ENCODE data around the gene CARS1. TPM values are rescaled to one million over a fixed set of nuclear protein-coding genes. Genes with fewer than 3 reads are reported as not detected.
A peak's percentile ranks its signal among the peaks of the same experiment; 100 is the strongest.
"Not testable (repeated sequence)": the region's sequence is repeated elsewhere in the genome, so short reads cannot be mapped to it uniquely, and the experiment has no call there.

The CARS1 gene
- polyA plus RNA-seq, 1 donor: 41.6 TPM

DNA sequence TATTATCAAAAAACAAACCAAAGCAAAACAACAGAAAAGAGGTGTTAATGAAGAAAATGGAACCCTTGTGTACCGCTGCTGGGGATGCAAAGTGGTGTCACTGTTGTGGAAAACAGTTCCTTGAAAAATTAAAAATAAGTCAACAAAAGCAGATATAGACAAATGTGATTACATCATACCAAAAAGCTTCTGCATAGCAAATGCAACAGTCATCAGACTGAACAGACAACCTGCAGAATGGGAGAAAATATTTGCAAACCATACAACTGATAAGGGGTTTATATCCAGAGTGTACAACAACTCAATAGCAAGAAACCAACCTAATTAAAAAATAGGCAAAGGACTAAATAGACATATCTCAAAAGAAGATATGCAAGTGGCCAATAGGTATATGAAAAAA is 22.9 kb upstream of the CARS1 start:
- no peaks in the 10 kb centered on the region for H3K36me3 ChIP-seq (ENCODE audit: control insufficient read depth, insufficient read depth, low read length)
- 86% methylated on average over 1 of the region's 1 CpG for WGBS (ENCODE audit: insufficient coverage, low lambda C conversion rate)
- H3K9me3 ChIP-seq (ENCODE audit: control insufficient read depth, low read depth, low read length): no peaks in the 10 kb centered on the region
- H3K27ac ChIP-seq (ENCODE audit: low read length): no peak overlapping the region
- H3K27me3 ChIP-seq (ENCODE audit: control insufficient read depth, insufficient read depth, low read length): no peaks in the 10 kb centered on the region
- no peak overlapping the region for H3K4me3 ChIP-seq (ENCODE audit: low read length)
- peaks cover 12% of the 10 kb centered on the region for H3K4me1 ChIP-seq (ENCODE audit: control insufficient read depth, insufficient read depth, low read length)
- no peak for DNase-seq

- H3K27me3 ChIP-seq (ENCODE audit: control insufficient read depth, insufficient read depth, low read length): no peaks in the 10 kb centered on the region
- H3K4me3 ChIP-seq (ENCODE audit: low read length): no peak overlapping the region
- H3K36me3 ChIP-seq (ENCODE audit: control insufficient read depth, insufficient read depth, low read length): no peaks in the 10 kb centered on the region
- H3K4me1 ChIP-seq (ENCODE audit: control insufficient read depth, insufficient read depth, low read length): peaks cover 12% of the 10 kb centered on the region
- no peak overlapping the region for H3K27ac ChIP-seq (ENCODE audit: low read length)
- no peaks in the 10 kb centered on the region for H3K9me3 ChIP-seq (ENCODE audit: control insufficient read depth, low read depth, low read length)
- 81% methylated on average over 7 of the region's 16 CpGs for WGBS (ENCODE audit: insufficient coverage, low lambda C conversion rate)
- DNase-seq: no peak
Observed at GRCh38 chr11:3077846-3078440, 20.7 kb upstream of the CARS1 start.

DNA sequence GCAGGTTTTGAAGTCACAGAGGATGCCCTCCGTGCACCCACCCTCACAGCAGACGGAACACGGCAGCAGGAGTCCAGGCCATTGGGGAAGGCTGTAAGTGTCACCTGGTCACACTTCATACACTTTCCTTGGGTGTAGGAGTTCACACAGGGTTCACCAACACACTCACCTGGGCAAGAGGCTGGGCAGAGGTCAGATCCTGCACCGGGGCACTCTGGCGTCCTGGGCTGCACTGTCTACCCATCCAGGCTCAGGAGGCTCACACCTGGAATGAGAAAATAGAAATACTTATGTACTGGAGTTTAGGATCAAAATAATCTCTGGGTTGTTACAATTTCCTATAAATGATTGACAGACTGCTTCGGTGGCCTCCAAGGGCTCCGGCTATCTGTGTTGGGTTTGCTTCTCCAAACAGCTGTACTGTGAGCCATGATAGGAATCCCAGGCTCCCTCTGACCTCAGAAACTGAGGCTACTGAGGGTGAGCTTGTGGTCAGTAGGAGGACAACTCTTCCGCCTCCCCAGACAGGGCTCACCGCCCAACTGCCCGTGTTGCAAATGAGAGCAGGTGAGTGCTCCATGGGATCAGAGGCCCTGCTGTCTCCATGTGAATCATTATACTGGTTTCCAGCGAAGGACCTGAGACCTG is 20.1 kb upstream of the CARS1 start:
- H3K4me3 ChIP-seq (ENCODE audit: low read length): no peak overlapping the region
- H3K4me1 ChIP-seq (ENCODE audit: control insufficient read depth, insufficient read depth, low read length): peaks cover 12% of the 10 kb centered on the region
- DNase-seq: peak in 1 of 2 donors; percentile 63
- no peak overlapping the region for H3K27ac ChIP-seq (ENCODE audit: low read length)
- no CpG with 5 or more reads among the region's 11 CpGs for WGBS (ENCODE audit: insufficient coverage, low lambda C conversion rate)
- no peaks in the 10 kb centered on the region for H3K9me3 ChIP-seq (ENCODE audit: control insufficient read depth, low read depth, low read length)
- no peaks in the 10 kb centered on the region for H3K36me3 ChIP-seq (ENCODE audit: control insufficient read depth, insufficient read depth, low read length)
- no peaks in the 10 kb centered on the region for H3K27me3 ChIP-seq (ENCODE audit: control insufficient read depth, insufficient read depth, low read length)

- no peak overlapping the region for H3K4me3 ChIP-seq (ENCODE audit: low read length)
- H3K4me1 ChIP-seq (ENCODE audit: control insufficient read depth, insufficient read depth, low read length): peaks cover 12% of the 10 kb centered on the region
- H3K9me3 ChIP-seq (ENCODE audit: control insufficient read depth, low read depth, low read length): no peaks in the 10 kb centered on the region
- DNase-seq: no peak
- no peaks in the 10 kb centered on the region for H3K27me3 ChIP-seq (ENCODE audit: control insufficient read depth, insufficient read depth, low read length)
- no peaks in the 10 kb centered on the region for H3K36me3 ChIP-seq (ENCODE audit: control insufficient read depth, insufficient read depth, low read length)
- H3K27ac ChIP-seq (ENCODE audit: low read length): no peak overlapping the region
- no CpG with 5 or more reads among the region's 8 CpGs for WGBS (ENCODE audit: insufficient coverage, low lambda C conversion rate)
Observed at GRCh38 chr11:3074912-3075589, 17.8 kb upstream of the CARS1 start.

GRCh38 chr11:3073029-3073435 is 15.8 kb upstream of the CARS1 start:
- DNase-seq: no peak
- Histone ChIP-seq H3K9me3 (ENCODE audit: control insufficient read depth, low read depth, low read length) (no peaks in the 10 kb centered on the region), H3K27me3 (ENCODE audit: control insufficient read depth, insufficient read depth, low read length) (no peaks in the 10 kb centered on the region), H3K4me1 (ENCODE audit: control insufficient read depth, insufficient read depth, low read length) (peaks cover 12% of the 10 kb centered on the region), H3K36me3 (ENCODE audit: control insufficient read depth, insufficient read depth, low read length) (no peaks in the 10 kb centered on the region), H3K27ac (ENCODE audit: low read length) (no peak overlapping the region), H3K4me3 (ENCODE audit: low read length) (no peak overlapping the region)
- no CpG with 5 or more reads among the region's 3 CpGs for WGBS (ENCODE audit: insufficient coverage, low lambda C conversion rate)

DNA sequence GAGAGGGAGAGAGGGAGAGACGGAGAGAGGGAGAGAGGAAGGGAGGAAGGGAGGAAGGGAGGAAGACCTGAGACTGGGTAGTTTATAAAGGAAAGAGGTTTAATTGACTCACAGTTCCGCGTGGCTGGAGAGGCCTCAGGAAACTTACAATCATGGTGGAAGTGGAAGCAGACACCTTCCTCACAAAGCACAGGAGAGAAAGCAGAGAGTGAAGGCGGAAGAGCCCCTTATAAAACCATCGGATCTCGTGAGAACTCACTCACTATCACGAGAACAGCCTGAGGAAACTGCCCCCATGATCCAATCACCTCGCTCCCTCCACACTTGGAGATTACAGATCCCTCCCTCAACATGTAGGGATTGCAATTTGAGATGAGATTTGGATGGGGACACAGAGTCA is 12.2 kb upstream of the CARS1 start:
- Histone ChIP-seq H3K9me3 (ENCODE audit: control insufficient read depth, low read depth, low read length) (no peaks in the 10 kb centered on the region), H3K4me3 (ENCODE audit: low read length) (no peak overlapping the region), H3K27ac (ENCODE audit: low read length) (no peak overlapping the region), H3K4me1 (ENCODE audit: control insufficient read depth, insufficient read depth, low read length) (no peaks in the 10 kb centered on the region), H3K27me3 (ENCODE audit: control insufficient read depth, insufficient read depth, low read length) (no peaks in the 10 kb centered on the region), H3K36me3 (ENCODE audit: control insufficient read depth, insufficient read depth, low read length) (no peaks in the 10 kb centered on the region)
- no peak for DNase-seq
- WGBS (ENCODE audit: insufficient coverage, low lambda C conversion rate): no CpG with 5 or more reads among the region's 8 CpGs

DNA sequence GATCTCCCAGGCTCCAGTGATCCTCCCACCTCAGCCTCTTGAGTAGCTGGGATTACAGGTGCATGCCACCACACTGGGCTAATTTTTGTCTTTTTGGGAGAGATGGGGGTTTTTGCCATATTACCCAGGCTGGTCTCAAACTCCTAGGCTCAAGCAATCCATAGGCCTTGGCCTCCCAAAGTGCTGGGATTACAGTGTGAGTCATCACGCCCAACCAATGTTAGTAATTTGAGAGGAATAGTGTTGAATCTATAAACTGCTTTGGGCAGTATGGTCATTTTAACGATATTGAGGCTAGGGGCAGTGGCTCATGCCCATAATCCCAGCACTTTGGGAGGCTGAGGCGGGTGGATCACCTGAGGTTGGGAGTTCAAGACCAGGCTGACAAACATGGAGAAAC is 9.1 kb upstream of the CARS1 start:
- not testable (repeated sequence) for DNase-seq; H3K27me3 ChIP-seq (ENCODE audit: control insufficient read depth, insufficient read depth, low read length); H3K4me1 ChIP-seq (ENCODE audit: control insufficient read depth, insufficient read depth, low read length); H3K27ac ChIP-seq (ENCODE audit: low read length); H3K9me3 ChIP-seq (ENCODE audit: control insufficient read depth, low read depth, low read length); H3K36me3 ChIP-seq (ENCODE audit: control insufficient read depth, insufficient read depth, low read length); H3K4me3 ChIP-seq (ENCODE audit: low read length)
- no CpG with 5 or more reads among the region's 3 CpGs for WGBS (ENCODE audit: insufficient coverage, low lambda C conversion rate)

- not testable (repeated sequence) for H3K27ac ChIP-seq (ENCODE audit: low read length); DNase-seq; H3K36me3 ChIP-seq (ENCODE audit: control insufficient read depth, insufficient read depth, low read length); H3K27me3 ChIP-seq (ENCODE audit: control insufficient read depth, insufficient read depth, low read length); H3K4me1 ChIP-seq (ENCODE audit: control insufficient read depth, insufficient read depth, low read length); H3K9me3 ChIP-seq (ENCODE audit: control insufficient read depth, low read depth, low read length); H3K4me3 ChIP-seq (ENCODE audit: low read length)
- no CpG with 5 or more reads among the region's 6 CpGs for WGBS (ENCODE audit: insufficient coverage, low lambda C conversion rate)
Observed at GRCh38 chr11:3064709-3065108, 7.5 kb upstream of the CARS1 start.

GRCh38 chr11:3063876-3064275 is 6.7 kb upstream of the CARS1 start:
- 100% methylated on average over 1 of the region's 8 CpGs for WGBS (ENCODE audit: insufficient coverage, low lambda C conversion rate)
- not testable (repeated sequence) for H3K27me3 ChIP-seq (ENCODE audit: control insufficient read depth, insufficient read depth, low read length); DNase-seq; H3K4me3 ChIP-seq (ENCODE audit: low read length); H3K27ac ChIP-seq (ENCODE audit: low read length); H3K9me3 ChIP-seq (ENCODE audit: control insufficient read depth, low read depth, low read length); H3K4me1 ChIP-seq (ENCODE audit: control insufficient read depth, insufficient read depth, low read length); H3K36me3 ChIP-seq (ENCODE audit: control insufficient read depth, insufficient read depth, low read length)

DNA sequence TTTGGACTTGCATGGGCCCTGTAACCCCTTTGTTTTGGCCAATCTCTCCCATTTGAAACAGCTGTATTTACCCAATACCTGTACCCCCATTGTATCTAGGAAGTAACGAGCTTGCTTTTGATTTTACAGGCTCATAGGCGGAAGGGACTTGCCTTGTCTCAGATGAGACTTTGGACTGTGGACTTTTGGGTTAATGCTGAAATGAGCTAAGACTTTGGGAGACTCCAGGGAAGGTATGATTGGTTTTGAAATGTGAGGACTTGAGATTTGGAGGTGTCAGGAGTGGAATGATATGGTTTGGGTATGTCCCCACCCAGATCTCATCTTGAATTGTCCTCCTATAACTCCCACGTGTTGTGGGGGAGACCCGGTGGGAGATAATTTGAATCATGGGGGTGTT is 6.2 kb upstream of the CARS1 start:
- not testable (repeated sequence) for H3K4me3 ChIP-seq (ENCODE audit: low read length); H3K27ac ChIP-seq (ENCODE audit: low read length); H3K9me3 ChIP-seq (ENCODE audit: control insufficient read depth, low read depth, low read length); H3K4me1 ChIP-seq (ENCODE audit: control insufficient read depth, insufficient read depth, low read length); H3K27me3 ChIP-seq (ENCODE audit: control insufficient read depth, insufficient read depth, low read length); H3K36me3 ChIP-seq (ENCODE audit: control insufficient read depth, insufficient read depth, low read length)
- WGBS (ENCODE audit: insufficient coverage, low lambda C conversion rate): no CpG with 5 or more reads among the region's 4 CpGs
- DNase-seq: peak in 1 of 2 donors; percentile 35
